ENCODE data around the gene NCOR1. TPM values are rescaled to one million over a fixed set of nuclear protein-coding genes. Genes with fewer than 3 reads are reported as not detected.
"Not testable (repeated sequence)": the region's sequence is repeated elsewhere in the genome, so short reads cannot be mapped to it uniquely, and the experiment has no call there.

Gene NCOR1
- total and polyA plus RNA-seq, 12 donors, result 66.2 to 172 (median 95.2) TPM

GRCh38 chr17:16120937-16121336 lies 94.4 kb downstream of the NCOR1 start:
- intact Hi-C loops (cut with DNase I), result no loop called here
- Histone ChIP-seq H3K4me3 (no peak overlapping the region), H3K36me3 (replicated peaks in 1 of 2) (peaks cover 0 to 55% of the 10 kb centered on the region in 2 donors), H3K27ac (no peak overlapping the region), H3K9me3 (replicated peaks in 1 of 3) (no peaks in the 10 kb centered on the region), H3K4me1 (replicated peaks in 1 of 2) (no peaks in the 10 kb centered on the region), H3K27me3 (no peaks in the 10 kb centered on the region)
- WGBS, 4 donors, result 92 to 96% (median 95%) methylated on average over 11 of the region's 11 CpGs
- no peak for DNase-seq
- no peak for TF ChIP-seq CTCF (IDR thresholded peaks at IDR 0.05)
- no peak for TF ChIP-seq POLR2A (IDR thresholded peaks at IDR 0.05)

- no peak for DNase-seq
- no peak overlapping the region for H3K4me3 ChIP-seq
- no peaks in the 10 kb centered on the region for H3K27me3 ChIP-seq
- H3K9me3 ChIP-seq (replicated peaks in 1 of 3), result peaks cover 0 to 6% (median 0%) of the 10 kb centered on the region in 3 donors
- no peak overlapping the region for H3K27ac ChIP-seq
- intact Hi-C loops (cut with DNase I), result no loop called here
- 93 to 96% (median 94%) methylated on average over 2 of the region's 2 CpGs for WGBS, 4 donors
- H3K4me1 ChIP-seq (replicated peaks in 1 of 2), result no peaks in the 10 kb centered on the region
- peaks cover 0 to 54% of the 10 kb centered on the region in 2 donors for H3K36me3 ChIP-seq (replicated peaks in 1 of 2)
- TF ChIP-seq POLR2A (IDR thresholded peaks at IDR 0.05) (no peak), CTCF (IDR thresholded peaks at IDR 0.05) (no peak)
Observed at GRCh38 chr17:16117149-16117548, 98.2 kb downstream of the NCOR1 start.

- intact Hi-C loops (cut with DNase I); H3K4me1 ChIP-seq (replicated peaks in 1 of 2); H3K27me3 ChIP-seq; H3K27ac ChIP-seq; DNase-seq; H3K4me3 ChIP-seq; H3K9me3 ChIP-seq (replicated peaks in 1 of 3): not testable (repeated sequence)
- 98 to 100% (median 98%) methylated on average over 2 to 3 of the region's 3 CpGs for WGBS, 4 donors
- peaks cover 0 to 42% of the 10 kb centered on the region in 2 donors for H3K36me3 ChIP-seq (replicated peaks in 1 of 2)
Observed at GRCh38 chr17:16115077-16115698, 100.1 kb downstream of the NCOR1 start.

- no peak for TF ChIP-seq CTCF (IDR thresholded peaks at IDR 0.05)
- no peak for TF ChIP-seq POLR2A (IDR thresholded peaks at IDR 0.05)
Observed at GRCh38 chr17:16108871-16109270, 106.5 kb downstream of the NCOR1 start.

GRCh38 chr17:16108386-16108785 lies 106.9 kb downstream of the NCOR1 start:
- no peak for DNase-seq
- intact Hi-C loops (cut with DNase I), result no loop called here
- WGBS, 4 donors, result 96 to 100% (median 99%) methylated on average over 1 of the region's 1 CpG
- Histone ChIP-seq H3K4me3 (no peak overlapping the region), H3K27ac (no peak overlapping the region), H3K27me3 (no peaks in the 10 kb centered on the region), H3K36me3 (replicated peaks in 1 of 2) (no peaks in the 10 kb centered on the region), H3K9me3 (replicated peaks in 1 of 3) (peaks cover 0 to 5% (median 0%) of the 10 kb centered on the region in 3 donors), H3K4me1 (replicated peaks in 1 of 2) (no peaks in the 10 kb centered on the region)
- TF ChIP-seq POLR2A (IDR thresholded peaks at IDR 0.05) (no peak), CTCF (IDR thresholded peaks at IDR 0.05) (no peak)

More at GRCh38 chr17:16108871-16109270, 106.5 kb downstream of the NCOR1 start:
- DNase-seq, result no peak
- peaks cover 0 to 5% (median 0%) of the 10 kb centered on the region in 3 donors for H3K9me3 ChIP-seq (replicated peaks in 1 of 3)
- intact Hi-C loops (cut with DNase I), result no loop called here
- 92 to 99% (median 97%) methylated on average over 4 of the region's 4 CpGs for WGBS, 4 donors
- H3K4me1 ChIP-seq (replicated peaks in 1 of 2), result no peaks in the 10 kb centered on the region
- no peaks in the 10 kb centered on the region for H3K36me3 ChIP-seq (replicated peaks in 1 of 2)
- H3K27ac ChIP-seq, result no peak overlapping the region
- no peaks in the 10 kb centered on the region for H3K27me3 ChIP-seq
- no peak overlapping the region for H3K4me3 ChIP-seq
